ENCODE measurements around the gene CAPN9.
A peak's percentile ranks its signal among the peaks of the same experiment; 100 is the strongest.
"Not testable (repeated sequence)": the region's sequence is repeated elsewhere in the genome, so short reads cannot be mapped to it uniquely, and the experiment has no call there.

The CAPN9 gene

GRCh38 chr1:230715510-230715909, 31.7 kb upstream of the CAPN9 start:
- Histone ChIP-seq H3K9me3 (peaks cover 4% of the 10 kb centered on the region), H3K36me3 (no peaks in the 10 kb centered on the region), H3K27me3 (no peaks in the 10 kb centered on the region), H3K4me1 (no peaks in the 10 kb centered on the region), H3K4me3 (ENCODE audit: low read depth, low read length) (no peak overlapping the region)
- peak; percentile 12; the same call in 1 of the 2 replicates for TF ChIP-seq CTCF (IDR thresholded peaks at IDR 0.05; ENCODE audit: low read depth, low read length)
- no peak for DNase-seq

GRCh38 chr1:230716453-230716852, 30.7 kb upstream of the CAPN9 start:
- H3K4me3 ChIP-seq (ENCODE audit: low read depth, low read length); H3K9me3 ChIP-seq; H3K36me3 ChIP-seq; H3K27me3 ChIP-seq; H3K4me1 ChIP-seq: not testable (repeated sequence)
- DNase-seq, result peak; percentile 27

GRCh38 chr1:230717251-230717650, 29.9 kb upstream of the CAPN9 start:
- H3K36me3 ChIP-seq, result no peaks in the 10 kb centered on the region
- no peak for TF ChIP-seq CTCF (IDR thresholded peaks at IDR 0.05; ENCODE audit: low read depth, low read length)
- no peaks in the 10 kb centered on the region for H3K27me3 ChIP-seq
- peaks cover 4% of the 10 kb centered on the region for H3K9me3 ChIP-seq
- DNase-seq, result no peak
- no peak overlapping the region for H3K4me3 ChIP-seq (ENCODE audit: low read depth, low read length)
- no peaks in the 10 kb centered on the region for H3K4me1 ChIP-seq

GRCh38 chr1:230721849-230722522, 25.2 kb upstream of the CAPN9 start:
- H3K9me3 ChIP-seq, result not testable (repeated sequence)

GRCh38 chr1:230725256-230726012, 21.8 kb upstream of the CAPN9 start:
- Histone ChIP-seq H3K36me3 (no peaks in the 10 kb centered on the region), H3K27me3 (no peaks in the 10 kb centered on the region), H3K9me3 (no peaks in the 10 kb centered on the region), H3K4me1 (no peaks in the 10 kb centered on the region), H3K4me3 (ENCODE audit: low read depth, low read length) (no peak overlapping the region)
- TF ChIP-seq CTCF (IDR thresholded peaks at IDR 0.05; ENCODE audit: low read depth, low read length), result no peak
- no peak for DNase-seq

More at GRCh38 chr1:230721849-230722522, 25.2 kb upstream of the CAPN9 start:
- not testable (repeated sequence) for H3K4me1 ChIP-seq; H3K4me3 ChIP-seq (ENCODE audit: low read depth, low read length); H3K36me3 ChIP-seq; DNase-seq; H3K27me3 ChIP-seq

- H3K9me3 ChIP-seq, result no peaks in the 10 kb centered on the region
- no peak for TF ChIP-seq CTCF (IDR thresholded peaks at IDR 0.05; ENCODE audit: low read depth, low read length)
- H3K27me3 ChIP-seq, result no peaks in the 10 kb centered on the region
- no peak overlapping the region for H3K4me3 ChIP-seq (ENCODE audit: low read depth, low read length)
- H3K36me3 ChIP-seq, result no peaks in the 10 kb centered on the region
- H3K4me1 ChIP-seq, result no peaks in the 10 kb centered on the region
- DNase-seq, result no peak
Measured at GRCh38 chr1:230728710-230729392, 18.3 kb upstream of the CAPN9 start.

- no peak for TF ChIP-seq CTCF (IDR thresholded peaks at IDR 0.05; ENCODE audit: low read depth, low read length)
- H3K4me3 ChIP-seq (ENCODE audit: low read depth, low read length), result no peak overlapping the region
- no peak for DNase-seq
- no peaks in the 10 kb centered on the region for H3K36me3 ChIP-seq
- no peaks in the 10 kb centered on the region for H3K9me3 ChIP-seq
- no peaks in the 10 kb centered on the region for H3K27me3 ChIP-seq
- no peaks in the 10 kb centered on the region for H3K4me1 ChIP-seq
Measured at GRCh38 chr1:230730977-230731376, 16.2 kb upstream of the CAPN9 start.
